Ishikawa (cell line): ENCODE measurements around the gene CPT1B.

ENCODE experiments used
- EP300 ChIP-seq: IDR thresholded peaks from 2 replicates; pipeline ENCODE4 v1.6.1; 2012; ENCODE audit warnings: borderline replicate concordance
- RAD21 ChIP-seq: IDR thresholded peaks from 2 replicates; pipeline ENCODE4 v1.6.1; 2012; ENCODE audit warnings: low read depth
- TEAD4 ChIP-seq: IDR thresholded peaks from 2 replicates; pipeline ENCODE4 v1.6.1; 2012
- TF ChIP-seq, protein P1 (sequence below): IDR thresholded peaks from 2 replicates; pipeline ENCODE4 v1.6.1; 2012; ENCODE audit warnings: low read depth, mild to moderate bottlenecking

DNA sequence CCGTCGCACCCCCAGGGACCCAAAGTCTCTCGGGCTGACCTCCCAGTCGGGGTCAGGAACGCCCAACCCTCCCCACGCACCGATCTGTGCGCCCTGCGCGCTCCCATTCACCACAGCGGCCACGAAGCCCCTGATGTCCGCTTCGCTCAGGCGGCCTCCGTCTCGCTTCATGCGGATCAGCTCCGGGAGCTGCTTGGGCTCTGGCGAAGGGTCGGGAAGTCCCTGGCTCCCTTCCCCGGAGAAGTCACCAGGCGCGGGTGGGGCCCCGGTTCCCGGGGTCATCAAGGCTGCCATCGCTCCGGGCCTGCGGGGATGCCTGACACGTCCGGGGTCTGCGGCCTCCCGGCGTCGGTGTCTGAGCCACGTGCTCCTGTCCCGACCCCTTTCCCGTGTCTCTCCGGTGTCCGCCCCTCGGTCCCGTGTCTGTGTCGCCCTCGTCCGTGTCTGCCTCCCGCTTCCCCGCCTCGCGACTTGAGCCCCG, 48.8 kb downstream of the CPT1B start:
- TF ChIP-seq EP300 (no peak), TEAD4 (no peak), RAD21 (no peak)
- TF ChIP-seq, protein P1, sequence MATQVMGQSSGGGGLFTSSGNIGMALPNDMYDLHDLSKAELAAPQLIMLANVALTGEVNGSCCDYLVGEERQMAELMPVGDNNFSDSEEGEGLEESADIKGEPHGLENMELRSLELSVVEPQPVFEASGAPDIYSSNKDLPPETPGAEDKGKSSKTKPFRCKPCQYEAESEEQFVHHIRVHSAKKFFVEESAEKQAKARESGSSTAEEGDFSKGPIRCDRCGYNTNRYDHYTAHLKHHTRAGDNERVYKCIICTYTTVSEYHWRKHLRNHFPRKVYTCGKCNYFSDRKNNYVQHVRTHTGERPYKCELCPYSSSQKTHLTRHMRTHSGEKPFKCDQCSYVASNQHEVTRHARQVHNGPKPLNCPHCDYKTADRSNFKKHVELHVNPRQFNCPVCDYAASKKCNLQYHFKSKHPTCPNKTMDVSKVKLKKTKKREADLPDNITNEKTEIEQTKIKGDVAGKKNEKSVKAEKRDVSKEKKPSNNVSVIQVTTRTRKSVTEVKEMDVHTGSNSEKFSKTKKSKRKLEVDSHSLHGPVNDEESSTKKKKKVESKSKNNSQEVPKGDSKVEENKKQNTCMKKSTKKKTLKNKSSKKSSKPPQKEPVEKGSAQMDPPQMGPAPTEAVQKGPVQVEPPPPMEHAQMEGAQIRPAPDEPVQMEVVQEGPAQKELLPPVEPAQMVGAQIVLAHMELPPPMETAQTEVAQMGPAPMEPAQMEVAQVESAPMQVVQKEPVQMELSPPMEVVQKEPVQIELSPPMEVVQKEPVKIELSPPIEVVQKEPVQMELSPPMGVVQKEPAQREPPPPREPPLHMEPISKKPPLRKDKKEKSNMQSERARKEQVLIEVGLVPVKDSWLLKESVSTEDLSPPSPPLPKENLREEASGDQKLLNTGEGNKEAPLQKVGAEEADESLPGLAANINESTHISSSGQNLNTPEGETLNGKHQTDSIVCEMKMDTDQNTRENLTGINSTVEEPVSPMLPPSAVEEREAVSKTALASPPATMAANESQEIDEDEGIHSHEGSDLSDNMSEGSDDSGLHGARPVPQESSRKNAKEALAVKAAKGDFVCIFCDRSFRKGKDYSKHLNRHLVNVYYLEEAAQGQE: no peak
